CD4-positive, alpha-beta memory T cell (primary cell): ENCODE measurements around the gene BTLA. TPM values are rescaled to one million over a fixed set of nuclear protein-coding genes. Genes with fewer than 3 reads are reported as not detected.
"Not testable (repeated sequence)": the region's sequence is repeated elsewhere in the genome, so short reads cannot be mapped to it uniquely, and the experiment has no call there.

ENCODE experiments used
- CTCF ChIA-PET: fragments of 350-600 bp; sonication (Branson Sonifier 250); formaldehyde crosslinking; loops from one replicate; lab custom pipeline; 2021; ENCODE audit warnings: inconsistent platforms; ENCODE audit not compliant: partially characterized antibody; lab: Charles Lee
- POLR2A ChIA-PET: fragments of 350-600 bp; sonication (Branson Sonifier 250); formaldehyde crosslinking; loops from one replicate; lab custom pipeline; 2021; ENCODE audit not compliant: partially characterized antibody; lab: Charles Lee
- DNase-seq, 5 donors: peaks; one replicate each; pipeline versions ENCODE4 v3.0.0 to v3.0.0-alpha.2; 2020 to 2022; ENCODE audit warnings: mixed read lengths in 1 of 5
- H3K27ac ChIP-seq: one replicate; pipeline ENCODE4 v1.7.0; 2013; ENCODE audit warnings: low read depth, low read length
- H3K27me3 ChIP-seq: 2 replicates; pipeline ENCODE4 v1.7.0; 2013; ENCODE audit warnings: mild to moderate bottlenecking, low read length, moderate library complexity; ENCODE audit not compliant: insufficient read depth
- H3K36me3 ChIP-seq: 2 replicates; pipeline ENCODE4 v1.7.0; 2013; ENCODE audit warnings: mild to moderate bottlenecking, low read length, moderate library complexity; ENCODE audit not compliant: insufficient read depth
- H3K4me1 ChIP-seq: 2 replicates; pipeline ENCODE4 v1.7.0; 2013; ENCODE audit warnings: mild to moderate bottlenecking, low read length, moderate library complexity; ENCODE audit not compliant: insufficient read depth
- H3K4me3 ChIP-seq, 2 donors: one replicate each; pipeline ENCODE4 v1.7.0; 2013; ENCODE audit warnings: low read length in 2 of 2, mild to moderate bottlenecking in 1 of 2
- H3K9me3 ChIP-seq, 2 donors: one replicate each; pipeline ENCODE4 v1.7.0; 2013; ENCODE audit warnings: low read length in 2 of 2, control low read depth in 1 of 2; ENCODE audit not compliant: control insufficient read depth in 1 of 2
- H3K27ac Mint-ChIP-seq, 7 donors: one replicate each; pipeline ENCODE4 v1.8.0; 2020 to 2021; ENCODE audit warnings: mixed read lengths in 7 of 7, mild to moderate bottlenecking in 6 of 7, inconsistent platforms in 3 of 7, moderate library complexity in 3 of 7
- H3K27me3 Mint-ChIP-seq, 2 donors: one replicate each; pipeline ENCODE4 v1.8.0; 2020 to 2021; ENCODE audit warnings: mixed read lengths in 2 of 2
- H3K36me3 Mint-ChIP-seq, 2 donors: one replicate each; pipeline ENCODE4 v1.8.0; 2020 to 2021; ENCODE audit warnings: mixed read lengths in 2 of 2, inconsistent platforms in 1 of 2, mild to moderate bottlenecking in 1 of 2
- H3K4me1 Mint-ChIP-seq, 4 donors: one replicate each; pipeline ENCODE4 v1.8.0; 2020 to 2021; ENCODE audit warnings: mixed read lengths in 4 of 4, mild to moderate bottlenecking in 1 of 4
- H3K4me3 Mint-ChIP-seq, 8 donors: one replicate each; pipeline ENCODE4 v1.8.0; 2020 to 2021; ENCODE audit warnings: mixed read lengths in 8 of 8, mild to moderate bottlenecking in 7 of 8, moderate library complexity in 6 of 8, inconsistent platforms in 3 of 8
- H3K9me3 Mint-ChIP-seq, 8 donors: one replicate each; pipeline ENCODE4 v1.8.0; 2020 to 2021; ENCODE audit warnings: mixed read lengths in 8 of 8, mild to moderate bottlenecking in 5 of 8, inconsistent platforms in 3 of 8, moderate library complexity in 1 of 8
- intact Hi-C: fragments of 100-400 bp; cut with micrococcal nuclease; formaldehyde crosslinking; loops from one replicate; pipeline ENCODE4 v1.15.1; 2023
- polyA plus RNA-seq, 2 donors: library from polyadenylated mRNA; unstranded; fragments of 300-500 nt; fragmentation: Illumina TruSeq; gene quantifications; one replicate each; pipeline ENCODE4 v1.2.3, GENCODE V29; 2021
- total RNA-seq, 2 experiments: library from RNA; stranded (reverse); gene quantifications; one replicate each; pipeline ENCODE4 v1.2.3, GENCODE V29; 2021

Gene BTLA
- total and polyA plus RNA-seq, 4 experiments from 2014 or later: 17.5 to 24.9 (median 20.8) TPM

- DNase-seq, H3K27ac Mint-ChIP-seq, POLR2A ChIA-PET, CTCF ChIA-PET, H3K4me1 Mint-ChIP-seq, H3K27me3 ChIP-seq, H3K36me3 Mint-ChIP-seq, H3K4me1 ChIP-seq, H3K36me3 ChIP-seq, H3K9me3 Mint-ChIP-seq, H3K27me3 Mint-ChIP-seq, intact Hi-C loops, H3K27ac ChIP-seq, H3K9me3 ChIP-seq, H3K4me3 ChIP-seq, H3K4me3 Mint-ChIP-seq: not testable (repeated sequence)
These were observed 80.7 kb downstream of the BTLA start for GRCh38 chr3:112418526-112418925.

GRCh38 chr3:112417696-112418318 lies 81.5 kb downstream of the BTLA start:
- intact Hi-C loops: no loop called here
- H3K27ac ChIP-seq: no peak overlapping the region
- no peaks in the 10 kb centered on the region for H3K9me3 ChIP-seq
- DNase-seq: no peak
- ChIA-PET CTCF (no interaction called here), POLR2A (no interaction called here)
- no peaks in the 10 kb centered on the region for H3K4me1 ChIP-seq
- H3K36me3 Mint-ChIP-seq: no peaks in the 10 kb centered on the region
- H3K4me3 ChIP-seq: no peak overlapping the region
- H3K9me3 Mint-ChIP-seq: peaks cover 0 to 8% (median 0%) of the 10 kb centered on the region in 8 donors
- H3K4me3 Mint-ChIP-seq: no peak overlapping the region
- no peaks in the 10 kb centered on the region for H3K36me3 ChIP-seq
- no peaks in the 10 kb centered on the region for H3K27me3 ChIP-seq
- H3K27ac Mint-ChIP-seq: no peak overlapping the region
- H3K27me3 Mint-ChIP-seq: no peaks in the 10 kb centered on the region
- H3K4me1 Mint-ChIP-seq: peaks cover 3 to 6% (median 4%) of the 10 kb centered on the region in 4 donors

- no peaks in the 10 kb centered on the region for H3K9me3 ChIP-seq
- POLR2A ChIA-PET: no interaction called here
- H3K27ac Mint-ChIP-seq: no peak overlapping the region
- H3K36me3 ChIP-seq: no peaks in the 10 kb centered on the region
- intact Hi-C loops: no loop called here
- H3K27ac ChIP-seq: no peak overlapping the region
- no peak for DNase-seq
- H3K4me3 Mint-ChIP-seq: no peak overlapping the region
- no peaks in the 10 kb centered on the region for H3K4me1 ChIP-seq
- peaks cover 4 to 10% (median 9%) of the 10 kb centered on the region in 4 donors for H3K4me1 Mint-ChIP-seq
- H3K4me3 ChIP-seq: no peak overlapping the region
- CTCF ChIA-PET: no interaction called here
- no peaks in the 10 kb centered on the region for H3K36me3 Mint-ChIP-seq
- peaks cover 0 to 9% (median 0%) of the 10 kb centered on the region in 8 donors for H3K9me3 Mint-ChIP-seq
- peaks cover 0 to 1% of the 10 kb centered on the region in 2 donors for H3K27me3 Mint-ChIP-seq
- H3K27me3 ChIP-seq: no peaks in the 10 kb centered on the region
These were observed 82.7 kb downstream of the BTLA start for GRCh38 chr3:112416391-112417212.

- Histone ChIP-seq H3K27ac (no peak overlapping the region), H3K27me3 (no peaks in the 10 kb centered on the region), H3K4me1 (no peaks in the 10 kb centered on the region), H3K36me3 (no peaks in the 10 kb centered on the region), H3K4me3 (no peak overlapping the region), H3K9me3 (no peaks in the 10 kb centered on the region)
- DNase-seq: no peak
- intact Hi-C loops: no loop called here
- Mint-ChIP-seq H3K36me3 (no peaks in the 10 kb centered on the region), H3K27ac (no peak overlapping the region), H3K27me3 (peaks cover 0 to 1% of the 10 kb centered on the region in 2 donors), H3K4me1 (peaks cover 4 to 10% (median 9%) of the 10 kb centered on the region in 4 donors), H3K4me3 (no peak overlapping the region), H3K9me3 (peaks cover 0 to 9% (median 0%) of the 10 kb centered on the region in 8 donors)
- POLR2A ChIA-PET: no interaction called here
- CTCF ChIA-PET: no interaction called here
These were observed 83.9 kb downstream of the BTLA start for GRCh38 chr3:112415390-112415789.

Other genes with a start within 250 kb of the BTLA start
- gene SLC9C1, start 205.3 kb downstream of the BTLA start, total RNA-seq: not detected
- gene SLC9C1, start 205.3 kb downstream of the BTLA start, polyA plus RNA-seq: not detected
- 1 to 10 TPM in 1 of 2 experiments, under 1 TPM in 1; 0.93 to 1.8 TPM for gene CD200, start 166.3 kb downstream of the BTLA start, total RNA-seq
- gene CD200, start 166.3 kb downstream of the BTLA start, polyA plus RNA-seq: 1 to 10 TPM in 1 of 2 donors, under 1 TPM in 1; 1.00 to 1.2 TPM
- 10 to 100 TPM; 49.0 to 54.0 TPM for gene ATG3, start 62.5 kb upstream of the BTLA start, total RNA-seq
- 100 to 1,000 TPM in 1 of 2 donors, 10 to 100 TPM in 1; 70.2 to 107 TPM for gene ATG3, start 62.5 kb upstream of the BTLA start, polyA plus RNA-seq
- gene SLC35A5, start 62.6 kb upstream of the BTLA start, total RNA-seq: 10 to 100 TPM; 25.5 to 26.6 TPM
- gene SLC35A5, start 62.6 kb upstream of the BTLA start, polyA plus RNA-seq: 10 to 100 TPM; 13.9 to 24.9 TPM
- gene CCDC80, start 141.7 kb upstream of the BTLA start, total RNA-seq: not detected
- under 1 TPM; 0.02 TPM for gene CCDC80, start 141.7 kb upstream of the BTLA start, polyA plus RNA-seq